ENCODE measurements around the gene MACROD1.

MACROD1 gene

DNA sequence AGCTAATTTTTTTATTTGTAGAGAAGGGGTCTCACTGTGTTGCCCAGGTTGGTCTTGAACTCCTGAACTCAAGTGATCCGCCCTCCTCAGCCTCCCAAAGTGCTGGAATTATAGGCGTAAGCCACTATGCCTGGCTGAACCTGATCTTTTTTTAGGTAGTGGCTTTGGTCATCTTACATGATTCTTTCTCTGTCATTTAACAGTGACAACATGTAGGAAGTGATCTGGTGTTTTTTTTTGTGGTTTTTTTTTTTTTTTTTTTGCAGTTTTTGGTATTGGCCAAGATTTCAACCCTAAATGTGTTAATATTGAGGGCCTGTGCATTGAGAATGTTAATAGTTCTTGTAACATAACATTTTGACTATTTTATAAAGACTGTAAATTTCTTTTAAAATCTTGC is 32.6 kb upstream of the MACROD1 start:
- Histone ChIP-seq H3K27ac (no peak overlapping the region), H3K9ac (no peak overlapping the region), H3K4me1 (no peaks in the 10 kb centered on the region), H3K27me3 (ENCODE audit: control insufficient read depth, insufficient read depth, low read length) (no peaks in the 10 kb centered on the region), H3K4me2 (ENCODE audit: low read length) (no peak overlapping the region), H3K36me3 (ENCODE audit: control insufficient read depth, insufficient read depth, low read length) (no peaks in the 10 kb centered on the region), H3K4me3 (ENCODE audit: low read depth, low read length) (no peak overlapping the region), H3K79me2 (no peaks in the 10 kb centered on the region), H2AFZ (no peak overlapping the region), H3K9me3 (ENCODE audit: control insufficient read depth, low read length) (no peaks in the 10 kb centered on the region)
- TF ChIP-seq, protein P1, sequence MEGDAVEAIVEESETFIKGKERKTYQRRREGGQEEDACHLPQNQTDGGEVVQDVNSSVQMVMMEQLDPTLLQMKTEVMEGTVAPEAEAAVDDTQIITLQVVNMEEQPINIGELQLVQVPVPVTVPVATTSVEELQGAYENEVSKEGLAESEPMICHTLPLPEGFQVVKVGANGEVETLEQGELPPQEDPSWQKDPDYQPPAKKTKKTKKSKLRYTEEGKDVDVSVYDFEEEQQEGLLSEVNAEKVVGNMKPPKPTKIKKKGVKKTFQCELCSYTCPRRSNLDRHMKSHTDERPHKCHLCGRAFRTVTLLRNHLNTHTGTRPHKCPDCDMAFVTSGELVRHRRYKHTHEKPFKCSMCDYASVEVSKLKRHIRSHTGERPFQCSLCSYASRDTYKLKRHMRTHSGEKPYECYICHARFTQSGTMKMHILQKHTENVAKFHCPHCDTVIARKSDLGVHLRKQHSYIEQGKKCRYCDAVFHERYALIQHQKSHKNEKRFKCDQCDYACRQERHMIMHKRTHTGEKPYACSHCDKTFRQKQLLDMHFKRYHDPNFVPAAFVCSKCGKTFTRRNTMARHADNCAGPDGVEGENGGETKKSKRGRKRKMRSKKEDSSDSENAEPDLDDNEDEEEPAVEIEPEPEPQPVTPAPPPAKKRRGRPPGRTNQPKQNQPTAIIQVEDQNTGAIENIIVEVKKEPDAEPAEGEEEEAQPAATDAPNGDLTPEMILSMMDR (IDR thresholded peaks at IDR 0.05), result no peak

DNA sequence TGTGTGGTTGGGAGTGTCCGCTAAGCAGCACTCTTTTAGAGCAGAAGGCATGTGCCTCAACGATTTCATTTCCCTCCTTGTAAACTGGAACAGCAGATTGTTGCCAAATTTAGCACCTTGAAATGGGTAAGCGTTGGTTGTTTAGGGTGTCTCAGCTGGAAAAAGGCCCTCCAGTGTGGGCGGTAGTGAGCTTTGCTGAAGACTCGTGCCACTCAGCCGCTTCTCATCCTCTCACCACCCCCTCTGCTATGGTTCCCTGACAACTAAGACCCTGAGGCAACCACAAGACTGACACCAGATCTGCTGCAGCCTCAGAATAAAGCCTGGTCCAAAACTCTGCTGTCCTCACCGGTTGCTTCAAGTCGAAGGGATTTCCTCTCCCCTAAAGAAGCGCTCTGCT is 30.7 kb upstream of the MACROD1 start:
- no peak overlapping the region for H2AFZ ChIP-seq
- no peak overlapping the region for H3K4me3 ChIP-seq (ENCODE audit: low read depth, low read length)
- H3K9me3 ChIP-seq (ENCODE audit: control insufficient read depth, low read length), result no peaks in the 10 kb centered on the region
- no peak overlapping the region for H3K4me2 ChIP-seq (ENCODE audit: low read length)
- H3K4me1 ChIP-seq, result no peaks in the 10 kb centered on the region
- H3K9ac ChIP-seq, result no peak overlapping the region
- H3K36me3 ChIP-seq (ENCODE audit: control insufficient read depth, insufficient read depth, low read length), result no peaks in the 10 kb centered on the region
- H3K27ac ChIP-seq, result no peak overlapping the region
- H3K79me2 ChIP-seq, result no peaks in the 10 kb centered on the region
- TF ChIP-seq, protein P1 (IDR thresholded peaks at IDR 0.05), result no peak
- no peaks in the 10 kb centered on the region for H3K27me3 ChIP-seq (ENCODE audit: control insufficient read depth, insufficient read depth, low read length)

DNA sequence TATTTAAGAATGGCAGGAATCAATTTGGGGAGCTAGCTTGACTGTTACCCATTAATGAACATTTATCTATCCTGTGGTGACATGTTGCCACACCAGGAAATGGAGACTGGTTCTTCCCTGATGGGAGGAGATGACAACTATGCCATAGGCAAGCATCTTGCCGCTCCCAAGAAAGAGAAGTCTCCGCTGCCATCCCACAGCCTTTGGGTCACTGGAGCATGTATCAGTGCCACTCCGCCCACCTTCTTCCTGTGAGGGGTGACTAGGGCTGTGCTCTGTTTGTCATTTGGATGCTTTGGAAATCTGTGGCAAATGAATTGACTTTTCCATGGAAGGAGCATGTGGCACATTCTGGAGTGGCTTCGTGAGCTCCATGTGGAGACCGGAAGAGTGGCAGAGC is 26.5 kb upstream of the MACROD1 start:
- H3K79me2 ChIP-seq, result peaks cover 3% of the 10 kb centered on the region
- no peaks in the 10 kb centered on the region for H3K36me3 ChIP-seq (ENCODE audit: control insufficient read depth, insufficient read depth, low read length)
- H3K9ac ChIP-seq, result no peak overlapping the region
- TF ChIP-seq, protein P1 (IDR thresholded peaks at IDR 0.05), result no peak
- no peaks in the 10 kb centered on the region for H3K27me3 ChIP-seq (ENCODE audit: control insufficient read depth, insufficient read depth, low read length)
- H3K4me1 ChIP-seq, result no peaks in the 10 kb centered on the region
- no peak overlapping the region for H3K4me3 ChIP-seq (ENCODE audit: low read depth, low read length)
- H3K27ac ChIP-seq, result no peak overlapping the region
- no peak overlapping the region for H2AFZ ChIP-seq
- no peak overlapping the region for H3K4me2 ChIP-seq (ENCODE audit: low read length)
- H3K9me3 ChIP-seq (ENCODE audit: control insufficient read depth, low read length), result no peaks in the 10 kb centered on the region

DNA sequence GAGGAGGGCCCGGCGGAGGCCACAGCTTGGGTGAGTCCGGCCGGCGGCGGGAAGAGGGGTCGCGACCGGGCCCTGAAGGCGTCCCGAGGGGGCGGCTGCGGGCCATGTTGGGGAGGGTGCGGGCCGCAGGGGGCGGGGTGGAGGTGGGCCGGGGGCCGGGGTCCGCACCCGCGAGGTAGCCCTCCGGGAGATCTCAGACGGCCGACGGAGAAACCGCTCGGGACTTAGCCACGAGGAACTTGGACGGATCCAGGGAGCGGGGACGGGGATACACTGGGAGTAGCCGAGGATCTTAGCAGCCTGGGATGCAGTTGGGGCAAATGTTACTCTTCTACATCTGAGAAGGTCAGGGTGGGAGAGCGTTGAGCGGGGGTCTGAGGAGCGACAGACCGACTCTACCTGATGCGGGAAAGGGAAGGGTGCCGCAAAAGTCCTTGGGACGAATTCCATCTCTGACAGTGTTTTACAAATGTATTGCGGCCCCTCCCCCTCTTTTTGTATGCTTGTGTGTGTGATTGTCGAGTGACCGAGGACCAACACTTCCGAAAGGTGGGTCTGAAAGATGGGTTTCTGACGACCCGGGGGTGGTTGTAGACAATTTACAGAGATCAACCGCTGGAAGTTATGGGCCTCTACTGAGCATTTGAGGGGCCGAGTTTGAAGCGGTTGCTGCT is 20.7 kb upstream of the MACROD1 start:
- Histone ChIP-seq H2AFZ (no peak overlapping the region), H3K79me2 (peaks cover 6% of the 10 kb centered on the region), H3K36me3 (ENCODE audit: control insufficient read depth, insufficient read depth, low read length) (no peaks in the 10 kb centered on the region), H3K27me3 (ENCODE audit: control insufficient read depth, insufficient read depth, low read length) (no peaks in the 10 kb centered on the region), H3K4me1 (peaks cover 1% of the 10 kb centered on the region), H3K4me3 (ENCODE audit: low read depth, low read length) (no peak overlapping the region), H3K9me3 (ENCODE audit: control insufficient read depth, low read length) (no peaks in the 10 kb centered on the region), H3K4me2 (ENCODE audit: low read length) (no peak overlapping the region), H3K27ac (no peak overlapping the region), H3K9ac (no peak overlapping the region)
- TF ChIP-seq, protein P1 (IDR thresholded peaks at IDR 0.05), result no peak
